HG03135 (cell line): ENCODE measurements around the gene OR5K2.

Experiments
- ATAC-seq: cut with Tn5 transposase; IDR thresholded peaks from one replicate; pipeline ENCODE4 v1.9.1; 2021; ENCODE audit warnings: mild to moderate bottlenecking, moderate library complexity; ENCODE audit not compliant: unreplicated experiment

The OR5K2 gene

DNA sequence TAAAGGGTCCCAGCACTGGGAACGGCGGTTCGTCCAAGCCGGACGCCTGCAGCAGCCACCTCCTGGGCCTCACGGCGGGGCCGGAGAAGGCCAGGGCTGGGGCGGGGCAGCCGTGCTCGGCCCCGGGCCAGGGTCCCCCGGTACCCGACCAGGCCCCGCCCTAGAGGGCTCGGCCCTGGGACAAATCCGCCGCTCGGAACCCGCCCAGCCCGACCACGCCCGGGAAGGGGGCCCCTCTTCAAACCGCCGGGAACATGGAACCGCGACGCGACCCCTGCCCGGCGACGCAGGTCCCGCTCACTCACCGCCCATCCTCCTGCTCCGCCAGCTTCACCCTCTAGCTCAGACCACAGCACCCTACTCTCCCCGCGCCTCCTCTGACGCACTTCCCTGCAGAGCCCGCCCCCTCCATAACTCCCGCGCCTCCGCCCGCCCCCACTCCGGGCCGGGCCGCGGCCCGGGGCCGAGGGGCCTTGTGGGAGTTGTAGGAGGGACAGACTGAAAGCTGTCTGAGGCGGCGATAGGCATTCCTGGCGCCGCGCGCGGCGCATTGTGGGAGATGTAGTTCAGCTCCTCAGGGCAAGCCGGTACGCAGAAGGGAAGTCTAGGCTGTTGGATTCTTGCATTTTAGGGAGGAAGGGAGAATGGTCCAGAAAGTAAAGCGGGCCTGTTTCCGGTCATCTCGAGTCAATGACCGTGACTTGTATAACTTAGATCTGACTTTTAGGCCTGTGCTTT lies 25.2 kb downstream of the OR5K2 start, which contains the start of gene CLDND1:
Gene CLDND1, minus strand, starts transcription at position 359 of the 738 bp plus-strand sequence. CDS start 1,478 bp downstream, outside the sequence.
- ATAC-seq = peak; percentile 90

DNA sequence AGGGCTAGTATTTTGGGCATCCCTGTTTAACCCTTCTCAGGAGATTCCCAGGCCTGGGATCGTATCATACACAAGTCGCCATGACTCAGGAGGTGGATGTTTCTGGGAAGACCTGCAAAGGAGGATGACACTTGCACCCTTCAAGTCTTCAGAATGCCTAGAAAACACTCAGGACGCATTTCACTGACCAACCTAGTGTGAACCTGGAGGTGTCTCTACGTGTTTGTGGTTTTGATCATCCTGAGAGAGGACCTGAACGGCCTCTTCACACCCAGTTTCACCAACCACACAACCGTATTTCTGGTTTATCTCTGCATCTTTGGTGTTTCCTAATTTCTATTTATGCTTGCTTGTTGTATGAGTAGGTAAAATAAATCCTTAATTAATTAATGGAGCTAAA lies 28.0 kb downstream of the OR5K2 start:
- ATAC-seq = no peak

DNA sequence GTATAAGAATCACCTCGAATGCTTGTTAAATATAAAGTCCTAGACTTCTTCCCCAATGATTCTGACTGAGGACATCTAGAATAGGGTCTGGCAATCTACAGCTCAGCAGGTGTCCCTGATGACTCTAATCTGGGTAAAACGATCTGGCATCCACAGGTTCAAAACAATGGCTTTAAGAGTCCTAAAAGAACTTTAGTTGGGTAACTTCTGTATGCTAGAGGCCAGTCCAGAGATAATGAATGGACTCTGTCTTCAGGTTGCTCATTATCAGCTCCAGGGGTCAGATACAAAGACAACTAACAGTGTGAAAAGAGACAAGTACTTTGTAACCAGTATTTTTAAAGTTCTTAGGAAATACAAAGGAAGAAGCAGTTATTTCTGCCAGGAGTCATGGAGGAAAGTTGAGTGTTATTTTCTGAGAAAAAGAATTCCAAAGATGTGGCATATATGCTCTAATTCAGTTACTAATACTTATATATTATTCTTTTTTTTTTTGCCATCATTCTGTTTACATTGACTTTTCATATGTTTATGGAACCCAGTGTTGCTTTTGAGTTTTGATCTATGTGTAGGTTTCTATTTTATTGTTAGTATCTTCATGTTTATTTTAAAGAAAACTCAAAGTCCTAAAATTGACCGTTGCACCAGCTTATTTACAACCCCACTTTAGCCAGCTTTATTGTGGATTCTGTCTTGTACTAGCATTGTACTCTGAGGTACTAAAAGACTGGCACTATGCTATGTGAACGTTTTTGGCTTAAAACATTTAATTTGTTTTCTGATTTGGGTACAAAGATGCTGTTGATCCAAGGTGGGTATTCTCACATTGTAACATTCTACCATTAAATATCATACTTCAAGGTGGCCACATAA lies 31.2 kb downstream of the OR5K2 start:
- ATAC-seq = no peak

DNA sequence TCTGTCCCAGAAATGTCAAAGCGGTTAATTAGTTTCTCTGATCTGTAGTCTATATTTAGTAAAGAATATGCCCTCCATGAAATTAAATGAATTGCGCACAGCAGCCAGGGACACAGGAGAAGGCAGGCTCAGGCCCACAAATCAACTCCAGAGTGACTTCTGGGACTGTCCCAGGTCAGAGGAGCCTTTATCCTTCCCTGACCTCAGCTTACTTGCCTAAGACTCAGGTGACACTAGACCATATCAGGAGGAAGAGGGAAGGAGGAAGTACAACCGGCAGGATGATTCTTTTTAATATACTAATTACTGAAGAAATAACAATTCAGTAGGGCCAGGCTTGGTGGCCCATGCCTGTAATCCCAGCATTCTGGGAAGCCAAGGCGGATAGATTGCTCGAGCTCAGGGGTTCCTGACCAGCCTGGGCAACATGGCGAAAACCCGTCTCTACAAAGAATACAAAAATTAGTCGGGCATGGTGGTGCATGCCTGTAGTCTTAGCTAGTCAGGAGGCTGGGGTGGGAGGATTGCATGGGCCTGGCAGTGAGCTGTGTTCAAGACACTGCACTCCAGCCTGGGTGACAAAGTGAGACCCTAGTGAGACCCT lies 32.5 kb downstream of the OR5K2 start:
- ATAC-seq = no peak

DNA sequence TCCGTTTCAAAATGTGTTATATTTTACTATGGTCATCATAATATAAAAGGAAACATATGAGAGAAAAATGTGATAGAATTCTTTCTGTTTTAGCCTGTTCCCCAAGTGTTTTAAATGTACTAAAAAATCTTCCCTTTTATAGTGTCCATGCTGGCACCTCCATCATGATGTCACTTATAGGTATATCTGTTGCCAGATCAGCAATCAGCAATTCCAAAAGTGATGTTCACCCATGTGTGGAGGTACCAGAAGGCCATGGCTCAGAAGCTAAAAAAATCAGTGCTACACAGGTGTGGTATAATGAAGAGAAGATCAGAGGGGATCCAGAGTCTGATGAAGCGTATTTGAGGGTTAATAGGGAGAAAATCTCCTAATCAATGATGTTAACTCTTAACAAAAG lies 33.2 kb downstream of the OR5K2 start:
- no peak for ATAC-seq

DNA sequence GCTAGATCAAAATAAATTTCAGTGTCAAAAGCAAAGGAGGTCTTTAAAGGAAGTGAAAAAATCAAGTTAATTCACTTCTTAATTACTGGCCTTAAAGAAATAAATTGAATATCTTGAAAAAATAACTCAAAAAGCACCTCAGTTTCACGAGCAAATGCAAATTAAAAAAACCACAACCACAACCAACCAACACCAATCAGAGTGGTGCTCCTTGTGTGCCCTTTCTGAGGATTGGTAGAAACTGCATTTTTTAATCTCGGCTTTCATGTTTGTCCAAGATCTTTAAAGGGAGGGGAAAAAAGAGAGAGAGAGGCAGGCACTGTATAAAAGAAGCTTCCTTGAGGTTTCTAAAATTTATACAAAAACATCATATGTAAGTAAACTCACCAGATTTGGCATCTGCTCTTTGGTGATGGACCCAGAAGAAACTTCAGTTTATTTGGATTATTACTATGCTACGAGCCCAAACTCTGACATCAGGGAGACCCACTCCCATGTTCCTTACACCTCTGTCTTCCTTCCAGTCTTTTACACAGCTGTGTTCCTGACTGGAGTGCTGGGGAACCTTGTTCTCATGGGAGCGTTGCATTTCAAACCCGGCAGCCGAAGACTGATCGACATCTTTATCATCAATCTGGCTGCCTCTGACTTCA lies 34.3 kb downstream of the OR5K2 start, which contains the start of gene GPR15:
Gene GPR15, plus strand, starts transcription at position 357 of the 653 bp plus-strand sequence. Its CDS starts 56 bp downstream, at position 413.
- no peak for ATAC-seq

DNA sequence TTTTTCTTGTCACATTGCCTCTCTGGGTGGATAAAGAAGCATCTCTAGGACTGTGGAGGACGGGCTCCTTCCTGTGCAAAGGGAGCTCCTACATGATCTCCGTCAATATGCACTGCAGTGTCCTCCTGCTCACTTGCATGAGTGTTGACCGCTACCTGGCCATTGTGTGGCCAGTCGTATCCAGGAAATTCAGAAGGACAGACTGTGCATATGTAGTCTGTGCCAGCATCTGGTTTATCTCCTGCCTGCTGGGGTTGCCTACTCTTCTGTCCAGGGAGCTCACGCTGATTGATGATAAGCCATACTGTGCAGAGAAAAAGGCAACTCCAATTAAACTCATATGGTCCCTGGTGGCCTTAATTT lies 34.8 kb downstream of the OR5K2 start:
- no peak for ATAC-seq

DNA sequence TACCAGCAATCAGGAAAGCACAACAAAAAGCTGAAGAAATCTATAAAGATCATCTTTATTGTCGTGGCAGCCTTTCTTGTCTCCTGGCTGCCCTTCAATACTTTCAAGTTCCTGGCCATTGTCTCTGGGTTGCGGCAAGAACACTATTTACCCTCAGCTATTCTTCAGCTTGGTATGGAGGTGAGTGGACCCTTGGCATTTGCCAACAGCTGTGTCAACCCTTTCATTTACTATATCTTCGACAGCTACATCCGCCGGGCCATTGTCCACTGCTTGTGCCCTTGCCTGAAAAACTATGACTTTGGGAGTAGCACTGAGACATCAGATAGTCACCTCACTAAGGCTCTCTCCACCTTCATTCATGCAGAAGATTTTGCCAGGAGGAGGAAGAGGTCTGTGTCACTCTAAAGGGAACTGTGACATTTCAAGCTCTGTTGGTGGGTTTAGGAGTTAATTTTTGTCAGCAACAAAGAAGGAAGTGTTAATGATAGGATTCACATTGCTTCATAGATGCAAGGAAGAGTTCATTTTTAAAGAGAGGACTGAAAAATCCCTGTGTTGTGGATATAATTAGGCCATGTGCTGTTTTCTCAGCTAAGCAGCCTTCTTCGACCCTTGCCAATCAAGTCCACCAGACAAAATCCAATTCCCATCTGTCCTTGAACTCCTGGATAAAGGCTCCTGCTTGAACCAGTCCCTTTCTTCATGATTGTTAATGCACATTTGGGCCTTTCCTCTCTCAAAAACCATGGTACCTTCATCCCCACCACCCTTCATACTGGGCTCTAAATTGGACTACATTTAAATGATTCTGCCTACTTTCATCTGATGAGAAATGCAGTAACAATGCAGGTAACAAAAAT lies 35.5 kb downstream of the OR5K2 start:
- no peak for ATAC-seq

DNA sequence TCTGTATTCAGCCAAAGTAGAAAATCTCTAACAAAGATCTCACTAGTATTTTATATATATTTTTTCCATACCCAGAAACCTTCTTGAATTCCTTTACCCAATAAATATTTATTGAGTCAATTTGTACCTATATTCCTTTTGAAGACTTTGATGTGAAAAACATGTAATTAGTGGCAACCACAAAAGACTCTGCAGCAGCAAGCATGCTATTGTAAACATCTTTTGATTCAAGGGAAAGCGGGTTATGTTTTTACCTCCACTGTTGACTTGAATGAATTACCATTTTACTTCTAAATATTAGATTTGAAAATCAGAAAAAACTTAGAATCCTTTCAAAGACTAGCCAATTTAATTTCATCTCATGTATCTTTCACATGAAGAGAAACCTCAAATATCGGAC lies 36.7 kb downstream of the OR5K2 start:
- ATAC-seq = no peak

DNA sequence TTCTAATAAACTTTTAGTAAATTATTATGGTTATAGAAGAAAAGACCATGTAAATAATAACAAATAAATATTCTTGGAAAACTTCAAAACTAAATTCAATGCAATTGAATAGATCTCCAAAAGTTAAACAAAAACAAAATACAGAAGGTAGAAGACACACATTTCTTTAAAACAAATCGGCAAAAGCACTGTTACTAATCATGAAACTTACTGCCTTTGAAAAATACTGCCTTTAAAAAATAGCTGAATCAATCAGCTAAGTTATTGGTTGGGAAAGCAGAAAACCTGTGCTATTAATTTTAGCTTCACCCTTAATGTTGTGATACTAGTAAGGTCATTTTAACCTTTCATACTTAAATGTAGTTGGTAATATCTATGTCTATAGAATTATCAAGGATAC lies 37.3 kb downstream of the OR5K2 start:
- no peak for ATAC-seq

DNA sequence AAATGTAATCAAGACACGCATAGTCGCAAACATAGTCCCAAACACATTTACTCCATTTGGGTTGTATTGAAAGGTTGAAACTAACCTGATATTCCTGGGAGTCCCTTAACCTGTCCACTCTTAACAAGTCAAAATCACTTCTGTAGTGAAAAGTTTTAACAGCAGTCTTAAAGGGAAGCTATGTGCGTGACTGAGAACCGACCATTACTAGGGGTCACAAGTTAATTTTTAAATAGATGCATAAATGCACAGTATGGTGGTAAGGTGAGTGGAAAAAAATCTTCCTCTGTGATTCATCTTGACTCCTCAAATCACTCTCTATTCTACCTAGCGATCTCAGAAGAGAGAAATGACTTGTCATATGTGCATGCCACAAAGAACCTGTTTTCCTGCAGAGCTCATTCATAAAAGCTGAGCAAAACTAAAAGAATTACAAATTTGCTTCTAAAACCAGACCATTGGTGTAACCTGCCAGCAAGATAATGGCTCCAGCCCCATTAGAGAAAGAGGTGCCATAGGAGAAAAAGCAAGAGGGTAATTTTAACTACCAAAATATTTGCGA lies 39.1 kb downstream of the OR5K2 start:
- ATAC-seq = peak; percentile 76

DNA sequence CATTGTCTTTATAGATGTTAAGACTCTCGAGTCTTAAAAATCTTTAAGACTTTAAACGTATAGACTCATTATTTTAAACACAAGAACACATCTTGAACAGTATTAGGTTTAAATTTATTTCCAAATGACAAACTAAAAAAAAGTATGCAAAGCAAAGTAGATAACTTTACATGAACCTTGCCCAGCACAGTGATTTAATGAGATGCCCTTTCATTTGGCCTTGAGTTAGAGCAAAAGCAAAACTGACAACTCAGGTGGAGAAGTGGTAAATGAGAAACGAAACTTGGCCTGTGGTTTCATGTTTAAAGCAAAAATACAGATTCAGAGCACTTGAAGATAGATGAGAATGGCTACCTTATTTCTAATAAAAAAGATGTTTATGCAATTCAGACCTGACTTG lies 42.9 kb downstream of the OR5K2 start:
- ATAC-seq = peak; percentile 48

DNA sequence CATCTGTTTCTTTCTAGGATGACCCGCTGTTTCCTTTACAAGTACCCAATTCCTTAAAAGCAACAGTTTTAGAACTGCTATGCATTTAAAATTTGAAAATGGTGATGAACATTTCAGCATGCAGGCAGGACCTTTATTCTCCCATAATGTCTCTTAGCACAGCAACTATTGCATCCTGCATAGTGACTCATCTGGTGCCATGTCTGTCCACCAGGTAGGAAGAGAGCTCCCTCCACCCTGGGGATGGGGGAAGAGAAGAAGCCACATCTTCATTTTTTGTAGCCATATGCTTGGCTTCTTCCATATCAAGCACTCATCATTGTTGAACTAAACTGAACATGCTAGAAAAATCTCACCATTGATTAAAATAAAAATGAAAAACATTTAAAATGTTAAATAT lies 44.2 kb downstream of the OR5K2 start:
- ATAC-seq = no peak

DNA sequence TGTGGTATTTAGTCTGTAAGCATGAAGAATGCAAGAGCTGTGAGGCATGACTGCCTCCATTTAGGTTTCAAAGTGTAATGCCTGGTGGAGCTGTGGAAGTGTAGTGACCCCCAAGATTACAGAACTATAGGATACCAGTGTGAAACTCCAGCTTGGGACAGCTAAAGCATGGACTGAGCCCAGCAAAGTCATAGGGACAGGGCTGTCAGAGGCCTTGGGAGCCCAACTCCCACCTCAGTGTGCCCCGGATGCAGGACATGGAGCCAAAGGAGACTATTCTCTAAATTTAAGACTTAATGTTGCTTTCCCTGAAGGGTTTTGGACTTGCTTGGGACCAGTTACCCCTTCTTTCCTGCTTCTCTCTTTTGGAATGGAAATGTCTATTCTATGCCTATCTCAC lies 45.1 kb downstream of the OR5K2 start:
- no peak for ATAC-seq

DNA sequence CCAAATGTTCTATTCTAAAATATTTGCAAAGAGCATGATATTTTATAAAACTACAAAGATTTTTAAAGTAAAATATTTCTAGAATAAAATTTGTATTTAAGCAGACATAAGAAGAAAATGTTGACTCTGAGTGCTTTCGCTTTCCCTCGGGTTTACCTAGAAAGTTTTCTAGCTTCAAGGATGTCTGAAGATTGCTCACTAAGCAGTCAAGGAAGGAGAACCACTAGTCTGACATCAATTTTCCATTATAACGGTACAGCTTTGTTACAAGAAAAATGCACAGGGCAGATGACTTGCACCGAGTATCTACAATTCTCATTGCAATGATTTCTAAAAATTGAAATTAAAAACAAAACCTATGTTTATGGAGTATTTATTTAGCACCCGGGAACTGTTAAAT lies 48.5 kb downstream of the OR5K2 start:
- no peak for ATAC-seq
